HEK293 (cell line): ENCODE measurements around the gene IFNLR1.

Experiments used
- SP2 ChIP-seq: fragments of 450-650 bp; formaldehyde crosslinking; IDR thresholded peaks from 2 replicates; pipeline ENCODE4 v1.5.1; 2016; ENCODE audit warnings: missing biosample characterization, missing genetic modification characterization
- WT1 ChIP-seq: fragments of 450-650 bp; formaldehyde crosslinking; IDR thresholded peaks from 2 replicates; pipeline ENCODE4 v1.5.1; 2016; ENCODE audit warnings: missing biosample characterization, missing genetic modification characterization
- ZBTB20 ChIP-seq: fragments of 450-650 bp; formaldehyde crosslinking; IDR thresholded peaks from 2 replicates; pipeline ENCODE4 v1.5.1; 2016; ENCODE audit warnings: missing biosample characterization, missing genetic modification characterization
- ZNF121 ChIP-seq: fragments of 450-650 bp; formaldehyde crosslinking; IDR thresholded peaks from 2 replicates; pipeline ENCODE4 v1.5.1; 2016; ENCODE audit warnings: missing biosample characterization, missing genetic modification characterization
- ZNF274 ChIP-seq, 2 experiments: fragments of 200-500 bp in 1 of 2; fragments of 450-650 bp in 1 of 2; sonication (Bioruptor generic) in 1 of 2; formaldehyde crosslinking in 1 of 2; IDR thresholded peaks; 2 replicates each; pipeline versions ENCODE4 v1.5.1 to v1.6.1; 2014 to 2016; ENCODE audit warnings: borderline replicate concordance in 1 of 2, inconsistent platforms in 1 of 2, low read length in 1 of 2, missing biosample characterization in 1 of 2, missing genetic modification characterization in 1 of 2
- ZNF521 ChIP-seq: fragments of 450-650 bp; formaldehyde crosslinking; IDR thresholded peaks from 2 replicates; pipeline ENCODE4 v1.5.1; 2017; ENCODE audit warnings: missing biosample characterization, mild to moderate bottlenecking, missing genetic modification characterization
- TF ChIP-seq, protein P1 (sequence below): fragments of 450-650 bp; formaldehyde crosslinking; IDR thresholded peaks from 2 replicates; pipeline ENCODE4 v1.5.1; 2016; ENCODE audit warnings: missing biosample characterization, missing genetic modification characterization
- TF ChIP-seq, protein P2 (sequence below): fragments of 450-650 bp; formaldehyde crosslinking; IDR thresholded peaks from 2 replicates; pipeline ENCODE4 v1.5.1; 2016; ENCODE audit warnings: missing biosample characterization, missing genetic modification characterization
- TF ChIP-seq, protein P3 (sequence below): fragments of 450-650 bp; formaldehyde crosslinking; IDR thresholded peaks from 2 replicates; pipeline ENCODE4; 2016; ENCODE audit warnings: missing biosample characterization, missing genetic modification characterization
- TF ChIP-seq, protein P4 (sequence below): fragments of 450-650 bp; formaldehyde crosslinking; IDR thresholded peaks from 2 replicates; pipeline ENCODE4 v1.5.1; 2016; ENCODE audit warnings: missing biosample characterization, missing genetic modification characterization

DNA sequence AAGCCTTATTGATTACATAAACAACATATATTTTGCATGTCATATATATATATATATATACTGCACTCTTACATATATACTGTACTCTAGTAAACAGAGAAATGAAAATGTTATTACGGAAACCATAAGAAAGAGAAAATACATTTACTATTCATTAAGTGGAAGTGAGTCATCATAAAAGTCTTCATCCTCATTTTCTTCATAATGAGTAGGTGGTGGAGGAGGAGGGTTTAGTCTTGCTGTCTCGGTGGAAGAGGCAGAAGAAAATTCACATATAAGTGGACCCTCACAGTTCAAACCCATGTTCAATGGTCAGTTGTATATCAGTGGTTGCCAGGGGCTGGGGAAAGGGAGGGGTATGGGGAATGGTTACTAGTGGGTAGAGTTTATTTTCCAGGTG lies 8.0 kb upstream of the IFNLR1 start:
- TF ChIP-seq, protein P1, sequence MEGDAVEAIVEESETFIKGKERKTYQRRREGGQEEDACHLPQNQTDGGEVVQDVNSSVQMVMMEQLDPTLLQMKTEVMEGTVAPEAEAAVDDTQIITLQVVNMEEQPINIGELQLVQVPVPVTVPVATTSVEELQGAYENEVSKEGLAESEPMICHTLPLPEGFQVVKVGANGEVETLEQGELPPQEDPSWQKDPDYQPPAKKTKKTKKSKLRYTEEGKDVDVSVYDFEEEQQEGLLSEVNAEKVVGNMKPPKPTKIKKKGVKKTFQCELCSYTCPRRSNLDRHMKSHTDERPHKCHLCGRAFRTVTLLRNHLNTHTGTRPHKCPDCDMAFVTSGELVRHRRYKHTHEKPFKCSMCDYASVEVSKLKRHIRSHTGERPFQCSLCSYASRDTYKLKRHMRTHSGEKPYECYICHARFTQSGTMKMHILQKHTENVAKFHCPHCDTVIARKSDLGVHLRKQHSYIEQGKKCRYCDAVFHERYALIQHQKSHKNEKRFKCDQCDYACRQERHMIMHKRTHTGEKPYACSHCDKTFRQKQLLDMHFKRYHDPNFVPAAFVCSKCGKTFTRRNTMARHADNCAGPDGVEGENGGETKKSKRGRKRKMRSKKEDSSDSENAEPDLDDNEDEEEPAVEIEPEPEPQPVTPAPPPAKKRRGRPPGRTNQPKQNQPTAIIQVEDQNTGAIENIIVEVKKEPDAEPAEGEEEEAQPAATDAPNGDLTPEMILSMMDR (tag by site-specific recombination): no peak
- TF ChIP-seq ZBTB20 (tag by site-specific recombination): no peak
- TF ChIP-seq ZNF121 (tag by site-specific recombination): no peak
- TF ChIP-seq, protein P2, sequence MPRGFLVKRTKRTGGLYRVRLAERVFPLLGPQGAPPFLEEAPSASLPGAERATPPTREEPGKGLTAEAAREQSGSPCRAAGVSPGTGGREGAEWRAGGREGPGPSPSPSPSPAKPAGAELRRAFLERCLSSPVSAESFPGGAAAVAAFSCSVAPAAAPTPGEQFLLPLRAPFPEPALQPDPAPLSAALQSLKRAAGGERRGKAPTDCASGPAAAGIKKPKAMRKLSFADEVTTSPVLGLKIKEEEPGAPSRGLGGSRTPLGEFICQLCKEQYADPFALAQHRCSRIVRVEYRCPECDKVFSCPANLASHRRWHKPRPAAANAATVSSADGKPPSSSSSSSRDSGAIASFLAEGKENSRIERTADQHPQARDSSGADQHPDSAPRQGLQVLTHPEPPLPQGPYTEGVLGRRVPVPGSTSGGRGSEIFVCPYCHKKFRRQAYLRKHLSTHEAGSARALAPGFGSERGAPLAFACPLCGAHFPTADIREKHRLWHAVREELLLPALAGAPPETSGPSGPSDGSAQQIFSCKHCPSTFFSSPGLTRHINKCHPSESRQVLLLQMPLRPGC (tag by site-specific recombination): no peak
- TF ChIP-seq, protein P3, sequence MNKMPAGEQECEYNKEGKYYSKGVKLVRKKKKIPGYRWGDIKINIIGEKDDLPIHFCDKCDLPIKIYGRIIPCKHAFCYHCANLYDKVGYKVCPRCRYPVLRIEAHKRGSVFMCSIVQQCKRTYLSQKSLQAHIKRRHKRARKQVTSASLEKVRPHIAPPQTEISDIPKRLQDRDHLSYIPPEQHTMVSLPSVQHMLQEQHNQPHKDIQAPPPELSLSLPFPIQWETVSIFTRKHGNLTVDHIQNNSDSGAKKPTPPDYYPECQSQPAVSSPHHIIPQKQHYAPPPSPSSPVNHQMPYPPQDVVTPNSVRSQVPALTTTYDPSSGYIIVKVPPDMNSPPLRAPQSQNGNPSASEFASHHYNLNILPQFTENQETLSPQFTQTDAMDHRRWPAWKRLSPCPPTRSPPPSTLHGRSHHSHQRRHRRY: no peak
- no peak for TF ChIP-seq ZNF521
- TF ChIP-seq ZNF274 (IDR thresholded peaks at IDR 0.05; ENCODE audit: low read length): no peak
- no peak for TF ChIP-seq ZNF274 (tag by site-specific recombination; IDR thresholded peaks at IDR 0.05; ENCODE audit: borderline replicate concordance)
- no peak for TF ChIP-seq SP2 (tag by site-specific recombination)
- TF ChIP-seq WT1 (tag by site-specific recombination): no peak
- TF ChIP-seq, protein P4, sequence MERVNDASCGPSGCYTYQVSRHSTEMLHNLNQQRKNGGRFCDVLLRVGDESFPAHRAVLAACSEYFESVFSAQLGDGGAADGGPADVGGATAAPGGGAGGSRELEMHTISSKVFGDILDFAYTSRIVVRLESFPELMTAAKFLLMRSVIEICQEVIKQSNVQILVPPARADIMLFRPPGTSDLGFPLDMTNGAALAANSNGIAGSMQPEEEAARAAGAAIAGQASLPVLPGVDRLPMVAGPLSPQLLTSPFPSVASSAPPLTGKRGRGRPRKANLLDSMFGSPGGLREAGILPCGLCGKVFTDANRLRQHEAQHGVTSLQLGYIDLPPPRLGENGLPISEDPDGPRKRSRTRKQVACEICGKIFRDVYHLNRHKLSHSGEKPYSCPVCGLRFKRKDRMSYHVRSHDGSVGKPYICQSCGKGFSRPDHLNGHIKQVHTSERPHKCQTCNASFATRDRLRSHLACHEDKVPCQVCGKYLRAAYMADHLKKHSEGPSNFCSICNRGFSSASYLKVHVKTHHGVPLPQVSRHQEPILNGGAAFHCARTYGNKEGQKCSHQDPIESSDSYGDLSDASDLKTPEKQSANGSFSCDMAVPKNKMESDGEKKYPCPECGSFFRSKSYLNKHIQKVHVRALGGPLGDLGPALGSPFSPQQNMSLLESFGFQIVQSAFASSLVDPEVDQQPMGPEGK (tag by site-specific recombination): no peak
